Stimulated activated CD8-positive, alpha-beta memory T cell treated with anti-CD3 and anti-CD28 coated beads, Interleukin-7, amount 100 ng/mL, for 4 hours (primary cell): ENCODE results near the gene CDT1.
A peak's percentile ranks its signal among the peaks of the same experiment; 100 is the strongest.

Source experiments
- DNase-seq, 2 donors: peaks; one replicate each; pipeline ENCODE4 v3.0.0-alpha.2; 2020; ENCODE audit warnings: low read depth in 2 of 2

Gene CDT1

GRCh38 chr16:88803264-88803987, at the start of gene CDT1:
CDT1 (plus strand) TSS chr16:88803789; CDS start chr16:88803832, 43 bp downstream.
- peak; percentile 64 to 83 for DNase-seq

GRCh38 chr16:88754109-88754911, 49.3 kb upstream of the CDT1 start:
- DNase-seq = no peak

- DNase-seq = no peak
These were observed 48.5 kb upstream of the CDT1 start for GRCh38 chr16:88754912-88755744.

GRCh38 chr16:88755745-88756443, 47.7 kb upstream of the CDT1 start:
- no peak for DNase-seq

GRCh38 chr16:88758227-88758943, 45.2 kb upstream of the CDT1 start:
- no peak for DNase-seq

GRCh38 chr16:88758944-88759244, 44.7 kb upstream of the CDT1 start:
- no peak for DNase-seq

GRCh38 chr16:88759245-88759975, 44.2 kb upstream of the CDT1 start:
- no peak for DNase-seq

GRCh38 chr16:88759976-88760350, 43.6 kb upstream of the CDT1 start:
- DNase-seq = no peak

- DNase-seq = no peak
These were observed 43.0 kb upstream of the CDT1 start for GRCh38 chr16:88760424-88761142.

GRCh38 chr16:88761143-88761534, 42.5 kb upstream of the CDT1 start:
- no peak for DNase-seq

GRCh38 chr16:88761830-88762229, 41.8 kb upstream of the CDT1 start:
- no peak for DNase-seq

- no peak for DNase-seq
These were observed 41.2 kb upstream of the CDT1 start for GRCh38 chr16:88762258-88762870.

- DNase-seq = no peak
These were observed 40.6 kb upstream of the CDT1 start for GRCh38 chr16:88762941-88763340.

- DNase-seq = no peak
These were observed 40.0 kb upstream of the CDT1 start for GRCh38 chr16:88763502-88764053.

GRCh38 chr16:88764080-88764479, 39.5 kb upstream of the CDT1 start:
- no peak for DNase-seq

GRCh38 chr16:88764913-88765349, 38.7 kb upstream of the CDT1 start:
- no peak for DNase-seq

- DNase-seq = no peak
These were observed 36.6 kb upstream of the CDT1 start for GRCh38 chr16:88766975-88767374.

- no peak for DNase-seq
These were observed 36.0 kb upstream of the CDT1 start for GRCh38 chr16:88767546-88768070.
